ENCODE results near the gene HHATL.

The HHATL gene

GRCh38 chr3:42652611-42653302 is 49.8 kb downstream of the HHATL start:
- no peak for DNase-seq (ENCODE audit: low read depth)

GRCh38 chr3:42652251-42652610 is 50.4 kb downstream of the HHATL start:
- DNase-seq (ENCODE audit: low read depth), result no peak

GRCh38 chr3:42651248-42652091 is 51.1 kb downstream of the HHATL start:
- no peak for DNase-seq (ENCODE audit: low read depth)

GRCh38 chr3:42649783-42650182 is 52.8 kb downstream of the HHATL start:
- DNase-seq (ENCODE audit: low read depth), result no peak

GRCh38 chr3:42649006-42649405 is 53.6 kb downstream of the HHATL start:
- DNase-seq (ENCODE audit: low read depth), result no peak

- no peak for DNase-seq (ENCODE audit: low read depth)
These were observed 54.7 kb downstream of the HHATL start for GRCh38 chr3:42647821-42648459.

All from T follicular helper cell (primary cell).